Dendritic cell treated with granulocyte-macrophage colony-stimulating factor and Interleukin-4, amounts not matched to agents 40 ng/mL and 50 ng/mL, for 4 days (primary cell): ENCODE results near the gene PRKN.
"Not testable (repeated sequence)": the region's sequence is repeated elsewhere in the genome, so short reads cannot be mapped to it uniquely, and the experiment has no call there.

Experiments used
- H3K27ac Mint-ChIP-seq: one replicate; pipeline ENCODE4 v1.8.0; 2022; ENCODE audit warnings: mild to moderate bottlenecking, mixed read lengths
- H3K27me3 Mint-ChIP-seq: one replicate; pipeline ENCODE4 v1.8.0; 2022; ENCODE audit warnings: mild to moderate bottlenecking, mixed read lengths
- H3K36me3 Mint-ChIP-seq: one replicate; pipeline ENCODE4 v1.8.0; 2022; ENCODE audit warnings: low read depth, mixed read lengths
- H3K4me1 Mint-ChIP-seq: one replicate; pipeline ENCODE4 v1.8.0; 2022; ENCODE audit warnings: low read depth, mixed read lengths
- H3K4me3 Mint-ChIP-seq: one replicate; pipeline ENCODE4 v1.8.0; 2022; ENCODE audit warnings: mild to moderate bottlenecking, moderate library complexity, mixed read lengths
- H3K9me3 Mint-ChIP-seq: one replicate; pipeline ENCODE4 v1.8.0; 2022; ENCODE audit warnings: mixed read lengths
- intact Hi-C: fragments of 100-400 bp; cut with micrococcal nuclease; formaldehyde crosslinking; loops from one replicate; pipeline ENCODE4 v1.15.0; 2022

The PRKN gene

DNA sequence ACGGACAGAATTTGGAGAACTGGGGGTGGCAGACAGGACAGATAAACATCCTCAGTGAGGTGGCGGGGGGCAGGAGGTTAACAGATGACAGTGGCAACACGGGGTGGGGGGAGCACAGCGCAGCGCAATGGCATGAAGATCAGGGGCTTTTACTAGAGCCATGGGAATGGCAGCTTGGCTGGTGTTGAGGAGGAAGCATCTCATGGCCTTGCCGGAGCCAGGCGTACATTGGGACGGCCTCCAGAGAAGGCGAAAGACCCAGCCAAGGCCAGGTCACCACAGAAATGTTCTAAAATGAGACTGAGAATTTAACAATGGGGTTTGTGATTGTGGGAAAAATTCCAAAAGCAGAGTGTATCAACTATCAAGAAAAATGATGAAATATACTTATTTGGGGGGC is 173.0 kb downstream of the PRKN start:
- no peaks in the 10 kb centered on the region for H3K36me3 Mint-ChIP-seq
- H3K27ac Mint-ChIP-seq = no peak overlapping the region
- H3K27me3 Mint-ChIP-seq = no peaks in the 10 kb centered on the region
- intact Hi-C loops = no loop called here
- H3K9me3 Mint-ChIP-seq = peaks cover 22% of the 10 kb centered on the region
- no peaks in the 10 kb centered on the region for H3K4me1 Mint-ChIP-seq
- H3K4me3 Mint-ChIP-seq = no peak overlapping the region

DNA sequence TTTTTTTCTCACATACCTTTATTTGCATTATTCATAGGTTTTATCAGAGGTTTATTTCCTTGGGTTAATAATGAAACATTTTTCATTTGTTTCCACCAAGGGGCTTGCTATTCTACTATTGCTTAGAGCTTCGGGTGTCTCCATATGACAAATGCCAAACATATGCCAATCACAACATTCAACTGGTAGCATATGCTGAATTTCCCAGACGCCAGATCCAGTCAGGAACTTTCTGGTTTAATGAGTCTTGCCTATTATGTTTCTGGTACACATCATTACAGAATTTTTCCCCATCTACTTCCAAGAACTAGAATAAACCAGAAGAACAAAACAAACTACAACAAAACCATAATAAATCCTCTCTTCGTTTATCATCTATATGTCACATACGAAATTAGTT is 180.7 kb downstream of the PRKN start:
- intact Hi-C loops = no loop called here
- H3K27ac Mint-ChIP-seq = no peak overlapping the region
- H3K4me3 Mint-ChIP-seq = no peak overlapping the region
- H3K9me3 Mint-ChIP-seq = peaks cover 7% of the 10 kb centered on the region
- H3K4me1 Mint-ChIP-seq = no peaks in the 10 kb centered on the region
- no peaks in the 10 kb centered on the region for H3K36me3 Mint-ChIP-seq
- H3K27me3 Mint-ChIP-seq = no peaks in the 10 kb centered on the region

DNA sequence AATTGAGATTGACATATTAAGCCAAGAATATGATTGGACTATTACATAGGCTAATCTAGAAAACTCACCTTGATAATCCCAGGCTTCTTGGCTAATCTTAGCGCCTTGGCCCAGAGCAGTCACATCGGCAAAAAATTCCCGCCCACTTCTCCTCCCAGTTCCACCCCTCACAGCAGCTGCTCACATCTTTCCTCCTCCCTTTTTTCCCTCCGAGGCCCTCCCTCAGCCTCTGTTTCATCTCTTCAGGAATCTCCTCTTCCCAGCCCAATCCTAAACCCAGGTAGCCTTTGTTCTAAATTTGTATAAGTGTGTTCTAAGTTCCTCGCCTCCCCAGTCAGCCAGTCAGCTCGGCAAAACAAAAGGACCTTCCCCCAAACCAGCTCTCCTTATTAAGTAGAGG is 184.3 kb downstream of the PRKN start:
- no peak overlapping the region for H3K4me3 Mint-ChIP-seq
- intact Hi-C loops = no loop called here
- H3K36me3 Mint-ChIP-seq = no peaks in the 10 kb centered on the region
- peaks cover 5% of the 10 kb centered on the region for H3K9me3 Mint-ChIP-seq
- H3K27me3 Mint-ChIP-seq = no peaks in the 10 kb centered on the region
- no peak overlapping the region for H3K27ac Mint-ChIP-seq
- H3K4me1 Mint-ChIP-seq = no peaks in the 10 kb centered on the region

DNA sequence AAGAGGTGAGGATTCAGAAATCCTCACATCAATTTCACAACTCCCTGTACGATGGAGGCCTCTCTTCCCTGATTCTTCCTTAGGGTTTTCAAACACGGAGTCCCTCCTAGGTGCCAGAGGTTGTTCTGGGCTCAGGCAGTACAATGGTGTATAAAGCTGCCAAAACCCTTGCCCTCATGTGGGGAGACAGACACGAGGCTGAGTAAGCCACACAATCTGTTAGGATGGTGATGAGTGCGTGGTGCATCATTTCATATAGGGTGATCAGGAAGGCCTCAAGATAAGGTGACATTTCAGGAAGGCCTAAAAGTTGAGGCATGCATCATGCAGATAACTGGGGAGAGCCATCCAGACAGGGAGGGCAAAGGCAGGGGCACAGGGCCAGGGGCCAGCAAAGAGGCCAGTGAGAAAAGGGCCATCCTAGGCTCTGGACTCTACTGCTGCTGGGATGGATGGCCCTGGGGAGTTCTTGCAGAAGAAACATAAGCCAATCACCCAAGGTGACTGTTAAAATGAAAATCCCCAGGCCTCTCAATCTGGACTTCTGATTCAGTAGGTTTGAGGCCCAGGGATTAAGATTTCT is 186.5 kb downstream of the PRKN start:
- intact Hi-C loops = no loop called here
- Mint-ChIP-seq H3K4me1 (no peaks in the 10 kb centered on the region), H3K9me3 (no peaks in the 10 kb centered on the region), H3K27me3 (no peaks in the 10 kb centered on the region), H3K36me3 (no peaks in the 10 kb centered on the region), H3K4me3 (no peak overlapping the region), H3K27ac (no peak overlapping the region)

DNA sequence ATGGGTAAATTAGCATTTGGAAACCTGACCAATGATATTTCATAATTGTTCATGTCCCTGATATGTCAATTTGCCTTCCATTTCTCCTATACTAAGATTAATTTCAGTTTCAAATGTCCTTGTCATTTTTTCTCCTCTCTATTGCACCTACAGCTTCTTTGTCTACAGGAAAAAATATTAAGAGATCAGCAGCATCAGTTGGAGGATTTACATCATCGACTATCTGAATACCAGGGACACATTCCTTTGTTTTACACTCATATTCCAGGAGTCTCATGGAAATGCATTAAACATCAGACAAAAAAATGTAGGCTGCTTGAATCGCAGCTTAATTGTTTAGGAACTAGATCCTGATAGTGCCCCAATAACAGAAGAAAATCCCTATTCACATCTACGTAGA is 188.2 kb downstream of the PRKN start:
- Mint-ChIP-seq H3K27ac (no peak overlapping the region), H3K9me3 (no peaks in the 10 kb centered on the region), H3K36me3 (no peaks in the 10 kb centered on the region), H3K27me3 (no peaks in the 10 kb centered on the region), H3K4me1 (no peaks in the 10 kb centered on the region), H3K4me3 (no peak overlapping the region)
- intact Hi-C loops = no loop called here

DNA sequence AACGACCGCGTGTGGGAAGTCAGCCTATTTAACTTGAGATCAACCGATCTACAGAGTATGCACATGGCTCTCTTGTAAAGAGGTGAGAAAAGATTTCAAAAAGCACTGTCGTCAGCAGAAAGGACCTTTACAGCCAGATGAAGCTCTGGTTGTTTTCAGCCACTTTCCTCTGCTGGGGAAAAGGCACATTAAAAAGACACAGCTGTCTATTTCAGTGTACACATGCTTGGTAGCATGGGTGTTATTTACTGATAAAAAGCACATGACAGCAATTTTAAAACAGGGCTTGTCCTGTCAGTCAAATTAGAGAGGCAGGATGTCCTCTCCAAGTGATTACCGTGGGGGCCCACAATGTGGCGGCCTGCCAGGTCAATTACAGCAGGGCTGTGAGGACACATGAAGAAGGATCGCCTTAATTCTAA is 188.9 kb downstream of the PRKN start:
- Mint-ChIP-seq H3K27me3 (no peaks in the 10 kb centered on the region), H3K9me3 (no peaks in the 10 kb centered on the region), H3K36me3 (no peaks in the 10 kb centered on the region), H3K4me3 (no peak overlapping the region), H3K27ac (no peak overlapping the region), H3K4me1 (no peaks in the 10 kb centered on the region)
- intact Hi-C loops = no loop called here

DNA sequence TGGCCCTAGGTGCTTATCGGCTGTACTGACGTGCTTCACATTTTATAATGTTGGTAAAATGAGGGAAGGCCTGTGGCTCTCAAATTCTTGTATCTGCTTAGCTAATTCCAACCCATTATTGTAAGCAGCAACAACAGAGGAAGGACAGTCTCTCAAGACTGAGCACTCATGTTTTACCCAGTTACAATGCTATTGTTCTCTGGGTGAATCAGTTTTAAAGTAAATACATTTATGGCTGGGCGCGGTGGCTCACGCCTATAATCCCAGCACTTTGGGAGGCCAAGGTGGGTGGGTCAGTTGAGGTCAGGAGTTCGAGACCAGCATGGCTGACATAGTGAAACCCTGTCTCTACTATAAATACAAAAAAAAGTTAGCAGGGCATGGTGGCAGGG is 194.6 kb downstream of the PRKN start:
- intact Hi-C loops = no loop called here
- Mint-ChIP-seq H3K4me1 (no peaks in the 10 kb centered on the region), H3K4me3 (no peak overlapping the region), H3K27me3 (no peaks in the 10 kb centered on the region), H3K27ac (no peak overlapping the region), H3K9me3 (no peaks in the 10 kb centered on the region), H3K36me3 (no peaks in the 10 kb centered on the region)

DNA sequence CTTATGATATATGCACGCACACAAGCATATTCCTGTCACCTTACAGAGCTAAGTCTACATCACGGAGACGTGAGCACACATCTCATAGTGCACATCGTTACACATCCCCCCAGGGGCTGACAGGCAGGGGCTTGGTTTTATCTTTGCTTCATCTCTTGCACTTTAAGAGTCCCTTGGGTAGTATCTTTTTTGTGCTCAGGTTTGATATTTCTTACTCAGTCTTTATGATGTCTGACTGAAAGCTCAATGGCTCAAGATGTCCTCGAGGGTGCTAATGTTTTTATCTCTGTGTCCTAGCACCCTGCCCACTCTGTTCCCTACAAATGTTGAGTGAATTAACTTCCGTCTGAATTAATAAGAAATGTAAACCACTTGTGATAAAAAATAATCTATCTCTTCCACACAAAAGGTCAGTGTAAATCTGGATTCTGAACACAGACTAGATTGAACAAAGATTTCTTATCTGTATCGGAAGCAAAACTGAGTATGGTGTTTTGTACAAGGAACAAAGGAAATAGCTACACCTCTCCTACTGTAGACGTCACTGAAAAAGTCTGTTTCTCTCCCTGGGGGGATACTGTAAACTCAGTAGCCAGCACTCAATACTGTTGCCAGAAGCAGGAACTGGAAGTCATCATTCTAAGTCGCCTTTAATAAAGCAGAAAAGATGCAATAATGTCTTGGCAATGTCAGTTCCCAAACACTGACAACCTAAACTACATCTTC is 195.1 kb downstream of the PRKN start:
- Mint-ChIP-seq H3K4me1 (no peaks in the 10 kb centered on the region), H3K27me3 (no peaks in the 10 kb centered on the region)

DNA sequence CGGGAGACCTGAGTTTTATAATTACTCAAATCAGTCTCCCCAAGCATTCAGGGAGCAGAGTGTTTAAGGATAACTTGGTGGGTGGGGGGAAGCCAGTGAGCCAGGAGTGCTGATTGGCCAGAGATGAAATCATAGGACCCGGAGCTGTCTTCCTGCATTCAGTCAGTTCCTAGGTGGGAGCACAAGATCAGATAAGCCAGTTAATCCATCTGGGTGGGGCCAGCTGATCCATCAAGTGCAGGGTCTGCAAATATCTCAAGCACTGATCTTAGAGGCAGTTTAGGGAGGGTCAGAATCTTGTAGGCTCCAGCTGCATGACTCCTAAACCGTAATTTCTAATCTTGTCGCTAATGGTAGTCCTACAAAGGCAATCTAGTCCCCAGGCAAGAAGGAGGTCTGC is 196.2 kb downstream of the PRKN start:
- H3K4me1 Mint-ChIP-seq, H3K27me3 Mint-ChIP-seq, H3K9me3 Mint-ChIP-seq, intact Hi-C loops, H3K27ac Mint-ChIP-seq, H3K4me3 Mint-ChIP-seq, H3K36me3 Mint-ChIP-seq: not testable (repeated sequence)

More for the DNA sequence above, 195.1 kb downstream of the PRKN start:
- no peaks in the 10 kb centered on the region for H3K9me3 Mint-ChIP-seq
- H3K36me3 Mint-ChIP-seq = no peaks in the 10 kb centered on the region
- intact Hi-C loops = no loop called here
- no peak overlapping the region for H3K4me3 Mint-ChIP-seq
- H3K27ac Mint-ChIP-seq = no peak overlapping the region

DNA sequence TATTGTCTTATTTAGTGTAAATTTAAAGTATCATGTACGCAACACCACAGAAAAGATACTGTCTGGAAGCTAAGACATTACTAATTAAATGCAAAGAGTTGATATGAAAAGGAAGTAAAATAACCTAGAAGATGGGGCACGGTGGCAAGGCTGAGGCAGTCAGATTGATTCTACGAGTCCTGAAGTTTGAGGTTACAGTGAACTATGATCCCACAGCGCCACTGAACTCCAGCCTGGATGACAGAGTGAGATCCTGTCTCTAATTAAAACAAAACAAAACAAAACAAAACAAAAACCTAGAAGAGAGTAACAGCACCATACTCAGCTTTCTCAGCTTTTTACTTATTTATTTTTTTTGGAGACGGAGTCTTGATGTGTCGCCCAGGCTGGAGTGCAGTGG is 199.0 kb downstream of the PRKN start:
- no peaks in the 10 kb centered on the region for H3K36me3 Mint-ChIP-seq
- no peak overlapping the region for H3K27ac Mint-ChIP-seq
- no peaks in the 10 kb centered on the region for H3K4me1 Mint-ChIP-seq

DNA sequence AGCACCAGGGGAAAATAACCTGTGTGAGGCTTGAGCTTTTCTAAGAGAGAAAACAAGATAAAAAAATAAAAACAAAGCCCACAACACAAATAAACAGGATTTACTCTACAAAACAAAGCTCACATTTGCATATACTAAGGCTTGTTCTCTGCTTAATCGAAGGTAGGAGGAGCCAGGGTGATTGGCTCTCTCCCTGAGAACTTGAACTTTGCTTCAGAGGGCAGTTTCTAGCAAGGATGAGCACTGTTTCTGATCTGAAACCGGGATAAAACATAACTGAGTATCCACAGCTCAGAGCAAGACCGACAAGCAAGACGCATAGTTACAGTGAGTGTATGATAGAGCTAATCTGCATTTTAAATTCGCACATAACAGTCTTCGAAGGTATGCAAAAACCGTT is 200.6 kb downstream of the PRKN start:
- Mint-ChIP-seq H3K4me3 (no peak overlapping the region), H3K4me1 (no peaks in the 10 kb centered on the region), H3K9me3 (no peaks in the 10 kb centered on the region), H3K27ac (no peak overlapping the region), H3K27me3 (no peaks in the 10 kb centered on the region), H3K36me3 (no peaks in the 10 kb centered on the region)
- intact Hi-C loops = no loop called here

More for the DNA sequence above, 199.0 kb downstream of the PRKN start:
- Mint-ChIP-seq H3K9me3 (no peaks in the 10 kb centered on the region), H3K27me3 (no peaks in the 10 kb centered on the region), H3K4me3 (no peak overlapping the region)
- intact Hi-C loops = no loop called here

DNA sequence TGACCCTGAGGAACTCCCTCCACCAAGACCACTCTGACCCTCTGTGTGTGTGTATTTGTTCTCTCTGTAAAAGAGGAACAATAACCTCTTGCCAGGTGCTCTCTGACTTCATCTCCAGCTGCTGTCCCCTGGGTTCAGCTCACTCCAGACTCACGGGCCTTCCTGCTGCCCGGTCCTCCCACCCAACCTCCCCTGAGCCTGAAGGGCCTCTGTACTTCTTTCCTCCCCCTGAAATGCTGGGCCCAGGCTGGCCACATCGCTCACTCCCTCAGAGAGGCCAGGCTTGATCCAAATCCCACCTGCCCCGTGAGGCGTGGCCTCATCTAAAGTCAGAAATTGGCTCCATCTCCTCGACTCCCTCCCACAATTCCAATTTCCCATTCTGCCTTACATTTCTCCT is 202.4 kb downstream of the PRKN start:
- H3K36me3 Mint-ChIP-seq = no peaks in the 10 kb centered on the region
- no peak overlapping the region for H3K4me3 Mint-ChIP-seq
- no peaks in the 10 kb centered on the region for H3K27me3 Mint-ChIP-seq
- H3K27ac Mint-ChIP-seq = no peak overlapping the region
- H3K4me1 Mint-ChIP-seq = no peaks in the 10 kb centered on the region
- intact Hi-C loops = no loop called here
- H3K9me3 Mint-ChIP-seq = no peaks in the 10 kb centered on the region

DNA sequence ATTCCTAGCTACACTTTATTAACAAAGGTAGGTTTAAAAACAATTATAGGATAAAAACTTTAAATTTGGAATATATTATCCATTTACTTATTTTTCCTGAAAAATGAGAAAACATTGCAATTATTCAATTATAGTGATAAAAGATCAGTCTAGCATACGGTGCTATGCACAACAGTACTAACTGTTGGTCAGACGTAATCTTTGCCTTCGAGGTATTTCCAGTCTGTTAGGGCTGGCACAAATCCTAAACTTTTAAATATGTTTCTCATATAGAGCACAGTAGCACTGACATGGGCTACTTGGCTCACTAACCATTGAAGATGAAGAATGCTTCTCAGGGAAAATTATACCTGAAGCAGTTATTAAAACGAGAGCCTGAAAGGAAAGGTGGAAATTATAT is 214.8 kb downstream of the PRKN start:
- Mint-ChIP-seq H3K27ac (no peak overlapping the region), H3K36me3 (no peaks in the 10 kb centered on the region), H3K4me3 (no peak overlapping the region), H3K9me3 (peaks cover 19% of the 10 kb centered on the region), H3K27me3 (no peaks in the 10 kb centered on the region), H3K4me1 (no peaks in the 10 kb centered on the region)
- intact Hi-C loops = no loop called here

DNA sequence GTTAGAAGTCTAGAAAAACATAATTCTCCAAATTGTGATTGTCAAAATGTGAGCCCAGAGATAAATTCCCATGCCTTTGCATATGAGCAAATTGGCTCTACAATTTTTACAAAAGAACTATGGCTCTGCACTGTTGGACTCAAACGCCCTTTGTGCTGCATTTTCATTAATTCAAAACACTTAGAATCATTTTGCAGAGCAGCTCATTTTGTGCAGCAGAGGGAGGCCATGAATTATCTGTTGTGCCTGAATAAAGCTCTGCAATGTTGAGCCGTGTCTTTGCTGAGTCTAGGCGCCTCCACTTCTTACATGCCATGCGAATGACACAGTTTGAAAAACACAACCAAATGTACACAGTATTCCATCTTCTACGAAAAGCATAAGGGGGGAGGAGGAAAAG is 230.2 kb downstream of the PRKN start:
- Mint-ChIP-seq H3K27me3 (no peaks in the 10 kb centered on the region), H3K4me3 (no peak overlapping the region), H3K27ac (no peak overlapping the region), H3K36me3 (no peaks in the 10 kb centered on the region), H3K9me3 (peaks cover 10% of the 10 kb centered on the region), H3K4me1 (no peaks in the 10 kb centered on the region)
- intact Hi-C loops = no loop called here

DNA sequence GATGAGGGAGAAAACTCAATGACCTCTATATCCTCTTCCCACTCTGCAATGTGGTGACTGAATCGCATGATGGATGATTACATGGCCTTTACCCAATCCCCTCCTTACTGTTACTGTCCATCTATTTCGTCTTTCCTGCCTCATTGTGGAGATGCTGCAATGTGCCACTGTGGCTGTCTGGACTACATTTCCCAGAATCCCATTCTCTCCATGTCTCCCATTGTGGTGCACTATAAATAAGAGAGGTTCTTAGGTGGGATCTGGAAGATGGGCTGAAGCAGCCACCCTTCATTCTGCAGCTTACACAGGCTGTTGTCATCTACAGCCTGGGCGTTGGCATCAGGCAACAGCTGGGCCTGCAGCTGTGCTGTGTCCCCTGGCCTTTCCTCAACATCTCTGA is 233.6 kb downstream of the PRKN start:
- intact Hi-C loops = no loop called here
- H3K36me3 Mint-ChIP-seq = no peaks in the 10 kb centered on the region
- no peaks in the 10 kb centered on the region for H3K4me1 Mint-ChIP-seq
- no peak overlapping the region for H3K4me3 Mint-ChIP-seq
- no peaks in the 10 kb centered on the region for H3K27me3 Mint-ChIP-seq
- no peak overlapping the region for H3K27ac Mint-ChIP-seq
- H3K9me3 Mint-ChIP-seq = peaks cover 32% of the 10 kb centered on the region
